Uterus (tissue), 2 donors: ENCODE measurements around the gene ARID5A.

Experiments
- POLR2A ChIP-seq, 2 donors: fragments of 450-650 bp; IDR thresholded peaks; one replicate each; pipeline ENCODE4 v1.6.1; 2016; ENCODE audit warnings: antibody characterized with exemption in 2 of 2, mild to moderate bottlenecking in 1 of 2, moderate library complexity in 1 of 2
- TF ChIP-seq, protein P1 (sequence below), 4 experiments: fragments of 200-600 bp in 2 of 4; fragments of 450-650 bp in 2 of 4; sonication (generic) in 2 of 4; IDR thresholded peaks; one replicate each; pipeline ENCODE4 v1.5.1; 2016 to 2019; ENCODE audit warnings: antibody characterized with exemption in 4 of 4, mild to moderate bottlenecking in 2 of 4, moderate library complexity in 1 of 4

GRCh38 chr2:96548558-96549465, 12.3 kb downstream of the ARID5A start:
- TF ChIP-seq, protein P1, sequence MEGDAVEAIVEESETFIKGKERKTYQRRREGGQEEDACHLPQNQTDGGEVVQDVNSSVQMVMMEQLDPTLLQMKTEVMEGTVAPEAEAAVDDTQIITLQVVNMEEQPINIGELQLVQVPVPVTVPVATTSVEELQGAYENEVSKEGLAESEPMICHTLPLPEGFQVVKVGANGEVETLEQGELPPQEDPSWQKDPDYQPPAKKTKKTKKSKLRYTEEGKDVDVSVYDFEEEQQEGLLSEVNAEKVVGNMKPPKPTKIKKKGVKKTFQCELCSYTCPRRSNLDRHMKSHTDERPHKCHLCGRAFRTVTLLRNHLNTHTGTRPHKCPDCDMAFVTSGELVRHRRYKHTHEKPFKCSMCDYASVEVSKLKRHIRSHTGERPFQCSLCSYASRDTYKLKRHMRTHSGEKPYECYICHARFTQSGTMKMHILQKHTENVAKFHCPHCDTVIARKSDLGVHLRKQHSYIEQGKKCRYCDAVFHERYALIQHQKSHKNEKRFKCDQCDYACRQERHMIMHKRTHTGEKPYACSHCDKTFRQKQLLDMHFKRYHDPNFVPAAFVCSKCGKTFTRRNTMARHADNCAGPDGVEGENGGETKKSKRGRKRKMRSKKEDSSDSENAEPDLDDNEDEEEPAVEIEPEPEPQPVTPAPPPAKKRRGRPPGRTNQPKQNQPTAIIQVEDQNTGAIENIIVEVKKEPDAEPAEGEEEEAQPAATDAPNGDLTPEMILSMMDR (IDR thresholded peaks at IDR 0.05), result no peak
- no peak for TF ChIP-seq POLR2A (IDR thresholded peaks at IDR 0.05)
